Mononuclear cell (primary cell): ENCODE results near the gene ELP5. TPM values are rescaled to one million over a fixed set of nuclear protein-coding genes. Genes with fewer than 3 reads are reported as not detected.
A peak's percentile ranks its signal among the peaks of the same experiment; 100 is the strongest.
"Not testable (repeated sequence)": the region's sequence is repeated elsewhere in the genome, so short reads cannot be mapped to it uniquely, and the experiment has no call there.

Experiments used
- H3K27me3 ChIP-seq: 2 replicates; pipeline ENCODE4 v1.6.0; 2011; ENCODE audit warnings: low read length, control low read depth; ENCODE audit not compliant: insufficient read depth
- H3K4me1 ChIP-seq: 2 replicates; pipeline ENCODE4 v1.5.1; 2011; ENCODE audit warnings: mild to moderate bottlenecking, low read length, control low read depth; ENCODE audit not compliant: insufficient read depth
- H3K4me3 ChIP-seq: 2 replicates; pipeline ENCODE4 v1.5.1; 2011; ENCODE audit warnings: mild to moderate bottlenecking, low read length, moderate library complexity
- H3K9me3 ChIP-seq: 2 replicates; pipeline ENCODE4 v1.5.1; 2011; ENCODE audit warnings: low read depth, mild to moderate bottlenecking, control low read depth, low read length
- total RNA-seq: library from RNA; depleted of rRNA; stranded (reverse); fragments of >200 nt; gene quantifications from one replicate; pipeline ENCODE4 v1.2.3, GENCODE V29; 2012

Gene ELP5
- total RNA-seq, 1 donor = 14.4 TPM

GRCh38 chr17:7238420-7239090, 13.5 kb upstream of the ELP5 start:
- H3K27me3 ChIP-seq = no peaks in the 10 kb centered on the region
- no peaks in the 10 kb centered on the region for H3K9me3 ChIP-seq
- peaks cover 61% of the 10 kb centered on the region for H3K4me1 ChIP-seq
- peak overlapping the region; percentile 100 for H3K4me3 ChIP-seq

GRCh38 chr17:7239091-7240027, 12.7 kb upstream of the ELP5 start, which contains the start of gene PHF23:
Gene PHF23 (minus strand): TSS chr17:7239457. CDS start chr17:7239279, 178 bp downstream.
- no peaks in the 10 kb centered on the region for H3K9me3 ChIP-seq
- no peaks in the 10 kb centered on the region for H3K27me3 ChIP-seq
- peak within 1 kb of the TSS; percentile 100 for H3K4me3 ChIP-seq
- H3K4me1 ChIP-seq = peaks cover 59% of the 10 kb centered on the region

DNA sequence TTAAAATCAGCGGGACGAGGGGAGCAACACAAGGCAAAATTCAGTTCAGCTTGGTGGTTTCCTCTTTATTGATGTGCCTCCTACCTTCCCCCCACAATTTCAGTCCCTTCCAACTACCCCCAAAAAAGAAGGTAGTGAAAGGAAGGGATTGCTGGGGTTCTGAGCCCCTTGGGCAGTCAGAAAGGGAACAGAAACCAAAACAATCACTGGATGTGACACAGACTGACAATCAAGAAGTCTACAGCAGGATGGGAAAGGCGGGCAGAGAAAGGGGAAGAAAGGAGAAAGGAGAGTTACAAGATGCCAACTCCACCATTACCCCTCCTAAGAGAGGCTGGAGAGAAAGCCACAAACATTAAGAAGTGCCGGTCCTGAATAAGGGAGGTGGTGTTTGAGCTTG, 11.6 kb upstream of the ELP5 start:
- no peaks in the 10 kb centered on the region for H3K27me3 ChIP-seq
- H3K4me3 ChIP-seq = peak overlapping the region; percentile 100
- peaks cover 49% of the 10 kb centered on the region for H3K4me1 ChIP-seq
- H3K9me3 ChIP-seq = no peaks in the 10 kb centered on the region

GRCh38 chr17:7241090-7241733, 10.8 kb upstream of the ELP5 start:
- Histone ChIP-seq H3K27me3 (no peaks in the 10 kb centered on the region), H3K4me1 (peaks cover 41% of the 10 kb centered on the region), H3K4me3 (peak overlapping the region; percentile 100)

DNA sequence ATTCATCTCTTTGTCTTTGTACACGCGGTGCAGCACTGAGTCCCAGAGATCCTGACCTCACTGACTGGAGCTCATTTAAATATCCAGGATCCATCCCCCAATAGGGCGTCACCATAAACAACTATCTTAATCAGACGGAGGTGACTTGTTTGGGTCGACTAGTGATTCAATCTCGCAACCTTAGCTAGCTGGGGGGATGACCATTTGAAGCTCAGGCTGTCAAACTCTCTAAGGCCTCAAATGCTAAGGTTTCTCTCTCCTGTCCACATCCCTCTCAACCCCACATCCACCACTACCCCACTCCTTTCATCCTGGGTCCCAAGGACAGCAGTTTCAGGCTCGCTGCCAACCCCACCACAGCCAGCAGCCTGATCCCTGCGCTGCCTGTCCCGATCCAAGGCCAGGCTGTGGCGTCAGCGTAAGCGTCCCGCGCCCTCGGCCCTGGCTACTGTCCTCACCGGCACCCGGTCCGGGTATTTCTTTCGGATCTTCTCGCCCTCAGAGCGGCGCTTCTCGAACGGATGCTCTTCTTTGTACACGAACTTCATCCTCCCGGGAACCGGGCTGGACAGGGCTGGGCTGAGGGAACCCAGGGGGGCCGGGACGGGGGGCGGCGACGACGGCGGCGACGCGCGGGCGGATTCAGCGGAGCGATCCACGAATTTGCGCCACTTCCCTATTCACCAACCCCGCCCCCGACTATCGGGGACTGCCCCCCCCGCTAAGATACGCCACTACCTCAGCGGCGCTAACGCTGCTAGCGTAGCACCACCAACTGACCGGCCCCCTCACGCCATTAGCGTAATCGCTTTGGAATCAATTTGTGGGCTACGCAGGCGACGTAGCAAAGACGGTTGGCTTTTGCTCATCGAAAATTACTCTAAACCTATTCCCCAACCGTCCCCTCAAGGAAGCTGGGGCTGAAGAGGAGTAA, 10.0 kb upstream of the ELP5 start, which contains the start of gene GABARAP:
GABARAP (minus strand) TSS at position 667 of the 934 bp plus-strand sequence; CDS start at position 548, 119 bp downstream.
- Histone ChIP-seq H3K9me3 (no peaks in the 10 kb centered on the region), H3K4me3 (peak within 1 kb of the TSS; percentile 100), H3K4me1 (peaks cover 34% of the 10 kb centered on the region), H3K27me3 (no peaks in the 10 kb centered on the region)

More at GRCh38 chr17:7241090-7241733, 10.8 kb upstream of the ELP5 start:
- H3K9me3 ChIP-seq = no peaks in the 10 kb centered on the region

DNA sequence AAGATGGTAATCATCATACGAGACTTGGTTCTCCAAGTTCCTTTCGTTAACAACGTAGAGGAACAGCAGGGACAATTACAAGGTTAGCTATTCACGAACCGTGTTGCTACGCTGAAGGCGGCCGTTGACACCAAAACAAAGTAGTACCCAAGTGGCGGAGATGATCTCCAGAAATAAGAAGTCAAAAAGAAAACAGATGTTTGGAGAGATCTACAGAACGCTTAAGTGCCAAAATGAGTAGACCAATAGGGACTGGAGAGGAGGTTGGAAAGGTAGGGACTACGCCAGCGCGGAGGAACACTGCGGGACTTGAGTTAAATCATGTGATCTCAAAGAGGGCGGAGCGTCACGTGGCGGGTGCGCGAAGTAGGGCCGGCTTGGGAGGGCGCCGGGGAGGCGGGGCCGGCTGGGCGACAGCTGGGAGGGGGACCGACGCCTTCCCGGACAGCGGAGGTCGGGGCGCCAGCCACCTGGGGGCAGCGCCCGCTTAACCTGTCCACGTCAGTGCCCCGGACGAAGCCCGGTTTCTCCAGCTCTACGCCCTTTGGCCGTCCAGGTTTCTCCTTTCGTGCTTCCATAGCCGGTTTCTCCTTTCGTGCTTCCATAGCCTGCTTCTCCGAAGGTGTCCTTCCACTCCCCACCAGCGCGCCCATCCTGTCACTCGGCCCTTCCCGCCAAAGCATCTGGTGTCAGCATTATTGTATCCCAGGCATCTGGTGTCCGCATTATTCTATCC, 9.1 kb upstream of the ELP5 start:
- Histone ChIP-seq H3K4me1 (peaks cover 29% of the 10 kb centered on the region), H3K4me3 (peak overlapping the region; percentile 100), H3K27me3 (no peaks in the 10 kb centered on the region), H3K9me3 (no peaks in the 10 kb centered on the region)

DNA sequence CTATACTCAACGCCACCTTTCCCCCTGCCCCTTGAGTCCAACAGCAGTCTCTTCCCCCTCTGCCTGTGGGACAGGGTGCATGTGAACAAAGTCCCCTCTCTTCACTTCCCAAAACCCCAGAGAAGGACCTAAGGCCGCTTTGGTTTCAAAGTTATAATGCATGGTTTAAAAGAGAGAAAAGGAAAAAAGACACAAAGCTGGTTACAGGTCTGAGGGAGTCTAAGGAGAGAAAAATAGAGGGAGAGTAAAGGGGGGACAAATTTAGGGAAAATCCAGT, 8.6 kb upstream of the ELP5 start:
- Histone ChIP-seq H3K27me3 (no peaks in the 10 kb centered on the region), H3K4me1 (peaks cover 29% of the 10 kb centered on the region), H3K4me3 (peak overlapping the region; percentile 100), H3K9me3 (no peaks in the 10 kb centered on the region)

GRCh38 chr17:7243838-7244237, 8.2 kb upstream of the ELP5 start:
- H3K4me1 ChIP-seq = peaks cover 33% of the 10 kb centered on the region
- H3K9me3 ChIP-seq, H3K4me3 ChIP-seq, H3K27me3 ChIP-seq: not testable (repeated sequence)

DNA sequence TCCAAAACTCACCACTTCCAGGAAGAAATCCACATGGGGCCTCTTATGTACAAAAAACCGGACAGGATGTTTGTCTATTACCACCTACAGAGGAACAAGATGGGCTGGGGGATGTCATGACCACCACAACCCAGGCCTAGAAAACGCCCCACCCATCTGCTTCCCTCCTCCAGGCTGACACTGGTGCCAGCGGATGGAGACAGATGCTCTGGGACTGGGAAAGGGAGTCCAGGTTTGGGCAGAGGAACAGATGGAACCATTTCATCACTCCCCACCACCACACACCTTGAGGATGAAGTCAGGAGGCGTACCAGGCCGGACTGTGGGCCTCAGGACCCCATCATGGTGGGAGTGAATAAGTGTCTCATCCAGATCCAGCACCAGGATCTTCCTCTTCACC, 5.2 kb upstream of the ELP5 start:
- Histone ChIP-seq H3K4me1 (peaks cover 34% of the 10 kb centered on the region), H3K4me3 (no peak overlapping the region), H3K27me3 (no peaks in the 10 kb centered on the region), H3K9me3 (no peaks in the 10 kb centered on the region)

GRCh38 chr17:7248796-7249195, 3.2 kb upstream of the ELP5 start:
- no peaks in the 10 kb centered on the region for H3K27me3 ChIP-seq
- peaks cover 39% of the 10 kb centered on the region for H3K4me1 ChIP-seq
- H3K4me3 ChIP-seq = no peak overlapping the region
- H3K9me3 ChIP-seq = no peaks in the 10 kb centered on the region

- H3K4me1 ChIP-seq = peaks cover 39% of the 10 kb centered on the region
- no peaks in the 10 kb centered on the region for H3K27me3 ChIP-seq
- no peak overlapping the region for H3K4me3 ChIP-seq
- H3K9me3 ChIP-seq = no peaks in the 10 kb centered on the region
Observed at GRCh38 chr17:7249214-7249613, 2.8 kb upstream of the ELP5 start.

DNA sequence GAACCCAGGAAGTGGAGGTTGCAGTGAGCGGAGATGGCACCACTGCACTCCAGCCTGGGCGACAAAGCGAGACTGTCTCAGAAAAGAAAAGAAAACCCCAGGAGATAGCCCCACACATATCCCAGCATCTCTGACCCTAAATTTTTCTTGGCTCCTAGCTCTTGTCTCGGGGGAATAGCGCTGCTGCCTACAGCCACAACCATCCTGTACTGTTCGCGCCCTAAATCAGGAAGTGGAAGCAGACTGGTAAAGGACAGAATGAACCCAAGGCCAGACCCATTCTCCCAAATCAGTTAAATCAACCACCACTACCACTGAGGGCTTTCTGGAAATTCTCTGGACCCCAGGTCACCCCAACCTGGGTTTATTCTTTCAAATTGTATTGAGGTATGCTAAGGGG, 2.2 kb upstream of the ELP5 start:
- no peak overlapping the region for H3K4me3 ChIP-seq
- no peaks in the 10 kb centered on the region for H3K9me3 ChIP-seq
- peaks cover 39% of the 10 kb centered on the region for H3K4me1 ChIP-seq
- no peaks in the 10 kb centered on the region for H3K27me3 ChIP-seq

DNA sequence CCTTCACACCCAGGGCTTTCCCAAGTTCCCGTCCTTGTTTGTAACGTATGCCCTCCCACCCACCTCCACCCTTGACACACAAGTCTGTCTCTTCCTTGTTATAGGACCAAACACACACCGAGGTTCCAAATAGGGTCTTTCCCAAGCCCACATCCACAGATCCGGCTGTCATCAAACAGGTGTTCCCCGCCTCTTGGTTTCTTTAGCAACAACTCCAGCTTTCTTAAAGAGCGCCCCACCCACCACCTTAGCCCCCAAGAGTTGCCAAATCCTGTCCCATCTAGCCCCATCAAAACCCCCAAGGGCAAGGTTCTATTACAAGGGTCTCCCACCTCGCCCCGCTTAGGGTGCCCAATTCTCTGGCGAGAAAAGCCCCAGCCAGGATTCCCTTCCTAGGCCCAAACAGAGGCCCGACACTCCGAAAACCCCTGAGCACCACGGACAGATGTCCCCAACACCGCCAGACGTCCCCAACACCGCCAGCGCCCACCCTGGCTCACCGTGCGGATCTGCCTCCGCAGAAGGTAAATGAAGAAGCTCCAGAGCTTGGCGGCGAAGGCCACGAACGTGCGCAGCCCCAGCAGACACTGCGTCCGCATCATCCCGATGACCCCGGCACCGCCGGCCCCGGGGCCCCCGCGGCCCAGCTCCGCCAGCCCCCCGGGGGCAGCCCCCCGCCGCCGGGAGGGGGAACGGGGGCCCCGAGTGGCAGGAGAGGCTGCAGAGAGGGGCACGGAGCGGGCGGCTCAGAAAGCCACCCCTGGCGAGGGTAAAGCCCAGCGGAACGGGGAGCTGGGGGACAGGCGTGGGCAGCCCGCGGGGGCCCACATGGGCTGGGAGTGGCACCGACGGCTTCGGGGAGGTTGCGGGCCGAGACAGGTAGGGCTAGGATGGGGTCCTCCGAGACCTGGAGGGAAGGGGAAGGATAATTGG, 1.1 kb upstream of the ELP5 start:
- no peaks in the 10 kb centered on the region for H3K9me3 ChIP-seq
- peak overlapping the region; percentile 55 for H3K4me3 ChIP-seq

More for the DNA sequence above, 1.1 kb upstream of the ELP5 start:
- no peaks in the 10 kb centered on the region for H3K27me3 ChIP-seq
- H3K4me1 ChIP-seq = peaks cover 39% of the 10 kb centered on the region
